HG03103 (cell line): ENCODE data around the gene FTCD.

Experiments used
- ATAC-seq: cut with Tn5 transposase; IDR thresholded peaks from one replicate; pipeline ENCODE4 v1.9.1; 2021; ENCODE audit warnings: low read depth; ENCODE audit not compliant: unreplicated experiment

Gene FTCD

GRCh38 chr21:46125846-46126301, 29.5 kb downstream of the FTCD start:
- ATAC-seq = no peak

GRCh38 chr21:46124926-46125845, 30.2 kb downstream of the FTCD start:
- no peak for ATAC-seq

GRCh38 chr21:46124083-46124925, 31.1 kb downstream of the FTCD start:
- ATAC-seq = no peak

GRCh38 chr21:46122758-46123683, 32.4 kb downstream of the FTCD start:
- ATAC-seq = no peak

GRCh38 chr21:46122237-46122671, 33.1 kb downstream of the FTCD start:
- no peak for ATAC-seq

GRCh38 chr21:46121286-46122221, 33.8 kb downstream of the FTCD start:
- no peak for ATAC-seq

DNA sequence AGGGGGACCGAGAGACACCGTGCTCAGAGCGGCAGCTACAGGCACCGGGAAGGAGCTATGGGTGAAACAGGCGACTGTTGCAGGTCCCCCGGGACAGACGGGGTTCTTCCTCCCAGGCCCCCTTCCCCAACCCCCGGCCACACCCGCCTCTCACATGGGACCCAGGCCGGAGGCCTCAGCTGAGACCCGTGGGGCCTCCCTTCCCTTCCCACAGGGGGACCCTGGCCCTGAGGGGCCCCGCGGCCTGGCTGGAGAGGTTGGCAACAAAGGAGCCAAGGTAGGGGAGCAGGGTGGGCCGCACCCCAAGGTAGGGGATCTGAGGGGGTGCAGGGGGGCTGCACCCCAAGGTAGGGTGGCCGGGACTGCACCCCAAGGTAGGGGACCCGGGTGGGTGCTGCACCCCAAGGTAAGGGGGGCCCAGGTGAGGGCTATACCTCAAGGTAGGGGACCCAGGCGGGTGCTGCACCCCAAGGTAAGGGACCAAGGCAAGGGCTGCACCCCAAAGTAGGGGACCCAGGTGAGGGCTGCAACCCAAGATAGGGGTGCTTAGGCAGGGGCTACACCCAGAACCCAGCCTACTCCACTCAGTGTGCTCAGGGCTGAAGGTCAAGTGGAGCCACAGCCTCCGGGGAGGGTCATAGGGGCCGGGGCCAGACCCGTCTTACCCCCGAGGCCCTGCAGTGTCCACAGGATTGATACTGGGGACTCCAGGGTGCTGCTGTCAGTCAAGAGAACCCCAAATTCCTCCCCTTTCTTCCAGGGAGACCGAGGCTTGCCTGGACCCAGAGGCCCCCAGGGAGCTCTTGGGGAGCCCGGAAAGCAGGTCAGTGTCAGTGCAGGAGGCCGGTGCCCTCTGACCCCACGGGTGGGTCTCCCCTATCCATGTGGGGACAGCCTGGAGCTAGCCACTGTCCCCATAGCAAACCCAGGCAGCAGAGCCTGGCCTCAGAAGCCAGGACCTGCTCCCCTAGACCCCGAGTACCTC, 34.8 kb downstream of the FTCD start:
- no peak for ATAC-seq

- no peak for ATAC-seq
Observed at GRCh38 chr21:46119637-46120271, 35.6 kb downstream of the FTCD start.

DNA sequence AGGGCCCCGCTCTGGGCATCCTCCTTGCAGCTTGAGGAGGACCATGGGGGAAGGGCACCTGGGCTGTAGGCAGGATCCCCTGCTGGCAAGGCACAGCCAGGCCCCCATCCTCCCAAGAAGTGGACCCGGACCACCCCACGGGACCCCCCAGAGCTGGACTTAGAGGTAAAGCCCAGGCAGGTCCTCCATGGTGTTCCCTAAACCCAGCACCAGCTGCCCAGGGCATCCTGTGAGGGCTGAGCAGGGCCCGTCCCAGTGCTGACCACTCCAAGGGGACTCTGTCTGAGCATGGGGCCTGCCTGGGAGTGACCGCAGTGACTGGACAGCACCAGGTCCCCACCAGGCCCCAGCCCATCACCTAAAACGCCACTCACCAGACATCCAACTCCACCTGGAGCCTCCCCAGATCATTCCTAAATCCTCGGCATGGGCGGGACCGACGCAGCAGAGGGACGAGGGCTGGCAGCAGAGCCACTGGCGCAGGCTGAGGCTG, 36.2 kb downstream of the FTCD start:
- ATAC-seq = no peak

GRCh38 chr21:46118316-46119143, 36.8 kb downstream of the FTCD start:
- no peak for ATAC-seq

GRCh38 chr21:46117586-46118315, 37.6 kb downstream of the FTCD start:
- no peak for ATAC-seq

GRCh38 chr21:46116776-46117585, 38.4 kb downstream of the FTCD start:
- ATAC-seq = no peak

DNA sequence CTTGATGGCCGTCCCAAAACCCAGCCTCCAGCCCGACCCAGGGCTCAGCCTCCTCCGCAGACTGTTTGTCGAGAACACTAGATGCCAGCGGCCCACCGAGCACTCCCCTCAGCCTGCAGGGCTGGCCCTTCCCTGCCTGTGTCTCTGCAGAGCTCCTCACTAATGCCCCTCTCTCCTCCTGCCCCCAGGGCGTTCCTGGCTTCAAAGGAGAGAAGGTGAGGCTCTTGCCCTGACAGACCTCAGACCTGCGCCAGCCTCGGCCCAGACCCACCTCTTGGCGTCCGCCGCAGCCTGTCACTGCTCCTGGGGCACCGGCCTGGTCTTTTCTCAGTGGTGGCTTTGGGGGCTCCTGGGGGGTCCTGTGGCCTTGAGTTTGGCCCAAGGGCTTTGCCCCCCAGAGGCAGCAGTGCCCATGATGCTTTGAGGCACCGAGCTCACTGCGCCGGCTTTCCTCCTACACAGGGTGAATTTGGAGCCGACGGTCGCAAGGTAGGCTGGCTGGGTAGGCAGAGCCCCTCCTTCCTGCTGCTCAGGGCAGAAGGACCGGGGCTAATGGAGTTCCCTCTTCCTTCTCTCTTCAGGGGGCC, 39.1 kb downstream of the FTCD start:
- ATAC-seq = no peak

DNA sequence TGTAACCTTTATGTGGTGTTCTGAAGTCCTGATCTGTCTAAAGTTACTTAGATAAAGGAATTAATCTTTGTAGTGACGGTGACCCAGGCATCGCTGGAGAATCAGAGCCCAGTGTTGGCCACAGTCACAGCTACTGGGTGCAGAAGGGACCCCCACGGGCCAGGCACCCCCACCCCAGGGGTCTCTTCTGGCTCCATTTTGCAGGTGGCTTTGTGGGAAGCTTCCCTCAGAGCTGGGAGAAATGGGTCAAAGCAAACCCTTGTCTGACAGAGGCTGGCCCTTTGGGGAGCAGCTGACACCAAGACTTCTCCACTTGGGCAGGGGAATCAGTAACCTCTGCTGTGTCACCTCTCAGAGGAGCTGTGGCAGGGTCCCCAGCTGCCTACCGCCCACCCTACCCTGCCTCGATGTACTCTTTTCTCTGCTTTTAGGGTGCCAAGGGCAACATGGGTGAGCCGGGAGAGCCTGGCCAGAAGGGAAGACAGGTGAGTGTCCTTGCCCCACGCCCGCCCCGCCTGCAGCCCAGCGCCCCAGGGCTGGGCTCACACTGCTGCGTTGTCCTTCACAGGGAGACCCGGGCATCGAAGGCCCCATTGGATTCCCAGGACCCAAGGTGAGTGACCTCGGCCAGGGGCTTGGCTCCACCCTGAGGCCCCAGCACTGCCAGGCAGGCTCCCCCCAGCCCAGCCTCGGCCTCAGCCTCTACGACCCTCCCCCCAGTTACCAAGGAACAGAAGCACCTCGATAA, 39.8 kb downstream of the FTCD start:
- ATAC-seq = no peak
